SK-N-MC (cell line): ENCODE measurements around the gene METAP1.

Experiments
- DNase-seq: peaks from one replicate; pipeline ENCODE4 v3.0.0-alpha.2; 2011; ENCODE audit warnings: low read depth, low spot score
- H3K27ac ChIP-seq: fragments of 200-600 bp; sonication (generic); 2 replicates; pipeline ENCODE4 v1.5.1; 2016; ENCODE audit warnings: mixed run types
- H3K36me3 ChIP-seq: fragments of 200-600 bp; sonication (generic); 2 replicates; pipeline ENCODE4 v1.6.1; 2017; ENCODE audit warnings: antibody characterized with exemption, low read length, mixed read lengths; ENCODE audit not compliant: insufficient read depth
- H3K4me3 ChIP-seq: fragments of 200-600 bp; sonication (generic); 2 replicates; pipeline ENCODE4 v1.5.1; 2016
- H3K9ac ChIP-seq: fragments of 200-600 bp; sonication (generic); 2 replicates; pipeline ENCODE4 v1.8.0; 2017; ENCODE audit warnings: mixed run types, mixed read lengths; ENCODE audit not compliant: insufficient read length
- H3K9me3 ChIP-seq: fragments of 200-600 bp; sonication (generic); 2 replicates; pipeline ENCODE4 v1.6.1; 2017; ENCODE audit warnings: low read depth, mild to moderate bottlenecking, antibody characterized with exemption, low read length, moderate library complexity, mixed read lengths
- EZH2 ChIP-seq: fragments of 200-600 bp; sonication (generic); IDR thresholded peaks from one replicate; pipeline ENCODE4 v1.6.1; 2017; ENCODE audit warnings: antibody characterized with exemption
- FOXP2 ChIP-seq: optimal IDR thresholded peaks from 2 replicates; pipeline ENCODE3; 2011; ENCODE audit warnings: mild to moderate bottlenecking, moderate library complexity; ENCODE audit not compliant: insufficient read depth; ENCODE audit errors: extremely low read length, control extremely low read depth
- POLR2AphosphoS5 ChIP-seq: IDR thresholded peaks from 2 replicates; pipeline ENCODE4 v1.6.1; 2012; ENCODE audit warnings: mild to moderate bottlenecking, low read depth, low read length, borderline replicate concordance

The METAP1 gene

DNA sequence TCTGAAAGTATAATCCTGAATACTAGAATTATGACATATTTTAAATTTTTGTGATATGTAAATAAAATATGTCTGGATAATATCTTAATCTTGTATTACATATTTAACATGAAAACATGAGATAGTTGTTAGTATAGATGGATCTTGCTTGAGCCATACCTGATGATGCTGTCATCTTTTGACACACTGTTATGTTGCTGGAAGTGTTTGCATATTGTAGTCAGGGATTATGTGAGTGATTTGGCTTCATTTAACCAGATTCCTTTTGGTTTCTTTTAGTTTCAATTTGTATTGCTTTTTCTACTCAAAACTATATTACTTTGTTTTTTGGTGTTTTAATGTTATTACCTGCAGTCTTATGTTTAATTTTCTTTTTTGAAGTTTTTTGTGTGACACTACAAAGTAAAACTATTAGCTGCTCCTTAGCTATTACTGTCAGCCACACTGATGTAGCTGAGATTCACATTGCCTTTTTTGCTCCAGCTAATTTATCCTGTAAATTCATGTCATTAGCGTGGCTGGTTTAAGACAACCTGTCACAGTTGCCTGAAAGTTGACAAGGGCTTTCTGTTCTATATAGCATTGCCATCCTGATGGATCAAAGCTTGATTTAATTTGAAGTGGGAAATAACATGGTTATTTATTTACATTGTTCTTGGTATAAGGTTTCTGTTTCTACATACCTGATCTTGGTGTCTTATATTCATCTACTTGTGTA, 33.7 kb downstream of the METAP1 start:
- H3K27ac ChIP-seq: no peak overlapping the region; the same call in 1 of the 2 replicates
- TF ChIP-seq POLR2AphosphoS5 (no peak), FOXP2 (no peak), EZH2 (no peak)
- no peak for DNase-seq
- H3K36me3 ChIP-seq: peaks cover 53% of the 10 kb centered on the region
- no peaks in the 10 kb centered on the region; the same call in 1 of the 2 replicates for H3K9me3 ChIP-seq
- H3K4me3 ChIP-seq: no peak overlapping the region
- H3K9ac ChIP-seq: no peak overlapping the region

DNA sequence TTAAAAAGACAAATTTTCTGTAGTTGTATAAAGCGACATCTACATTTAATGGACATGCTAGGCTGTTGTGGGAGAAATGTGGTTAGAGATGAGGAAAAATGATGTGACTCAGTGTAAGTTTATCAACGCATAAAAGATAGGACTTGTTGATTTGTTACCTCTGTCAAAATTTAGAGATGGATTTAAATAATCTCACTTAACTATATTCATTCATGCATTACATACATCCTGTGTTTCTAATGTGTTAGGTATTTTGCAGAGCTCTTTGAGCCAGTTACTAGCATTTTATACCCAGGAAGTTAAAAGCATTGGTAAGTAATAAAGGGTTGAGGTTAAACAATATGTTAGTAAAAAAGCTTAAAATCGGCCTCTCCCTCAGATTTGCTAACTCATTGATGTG, 34.3 kb downstream of the METAP1 start:
- Histone ChIP-seq H3K9ac (no peak overlapping the region), H3K36me3 (peaks cover 57% of the 10 kb centered on the region), H3K27ac (no peak overlapping the region; the same call in 1 of the 2 replicates), H3K9me3 (no peaks in the 10 kb centered on the region; the same call in 1 of the 2 replicates), H3K4me3 (no peak overlapping the region)
- TF ChIP-seq EZH2 (no peak), FOXP2 (no peak), POLR2AphosphoS5 (no peak)
- DNase-seq: no peak

DNA sequence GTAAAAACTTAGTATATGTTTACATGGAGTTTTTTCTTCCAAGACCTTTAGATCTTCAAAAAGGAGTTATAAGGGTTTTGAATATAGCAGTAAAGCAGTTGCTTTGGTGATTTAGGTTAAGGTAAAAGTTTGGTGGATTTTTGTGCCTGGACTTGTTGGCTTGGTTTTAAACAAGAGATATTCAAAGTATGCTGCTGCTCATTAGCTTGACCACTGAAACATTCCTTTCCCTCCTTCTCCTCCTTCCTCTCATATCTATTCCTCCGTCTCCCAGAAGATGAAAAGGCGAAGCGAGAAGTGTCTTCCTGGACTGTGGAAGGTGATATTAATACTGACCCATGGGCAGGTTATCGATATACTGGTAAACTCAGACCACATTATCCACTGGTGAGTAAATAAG, 38.4 kb downstream of the METAP1 start:
- Histone ChIP-seq H3K27ac (no peak overlapping the region), H3K4me3 (no peak overlapping the region), H3K36me3 (peaks cover 83% of the 10 kb centered on the region), H3K9me3 (peaks cover 16% of the 10 kb centered on the region; the same call in 1 of the 2 replicates), H3K9ac (no peak overlapping the region)
- no peak for TF ChIP-seq FOXP2
- TF ChIP-seq POLR2AphosphoS5: no peak
- TF ChIP-seq EZH2: no peak
- no peak for DNase-seq

DNA sequence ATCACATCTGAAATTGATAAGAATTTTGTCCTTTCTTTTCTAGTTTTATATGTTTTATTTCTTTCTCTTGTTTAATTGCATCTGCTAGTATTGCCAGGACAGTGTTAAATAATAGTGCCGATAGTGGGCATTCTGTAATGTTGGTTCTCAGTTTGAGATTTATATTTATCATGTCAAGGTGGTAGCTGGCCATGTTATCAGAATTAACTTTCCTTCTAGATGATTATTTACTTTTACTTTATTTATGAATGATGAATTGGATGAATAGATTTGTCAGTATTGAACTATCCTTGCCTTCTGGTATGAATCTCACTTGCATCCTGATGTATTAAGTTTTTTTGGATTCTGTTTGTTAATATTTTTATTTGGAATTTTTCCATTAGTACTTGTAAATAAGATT, 42.7 kb downstream of the METAP1 start:
- Histone ChIP-seq H3K4me3 (no peak overlapping the region), H3K9me3 (peaks cover 16% of the 10 kb centered on the region; the same call in 1 of the 2 replicates), H3K27ac (no peak overlapping the region), H3K9ac (no peak overlapping the region), H3K36me3 (peaks cover 60% of the 10 kb centered on the region)
- no peak for TF ChIP-seq POLR2AphosphoS5
- no peak for TF ChIP-seq FOXP2
- TF ChIP-seq EZH2: no peak
- no peak for DNase-seq

DNA sequence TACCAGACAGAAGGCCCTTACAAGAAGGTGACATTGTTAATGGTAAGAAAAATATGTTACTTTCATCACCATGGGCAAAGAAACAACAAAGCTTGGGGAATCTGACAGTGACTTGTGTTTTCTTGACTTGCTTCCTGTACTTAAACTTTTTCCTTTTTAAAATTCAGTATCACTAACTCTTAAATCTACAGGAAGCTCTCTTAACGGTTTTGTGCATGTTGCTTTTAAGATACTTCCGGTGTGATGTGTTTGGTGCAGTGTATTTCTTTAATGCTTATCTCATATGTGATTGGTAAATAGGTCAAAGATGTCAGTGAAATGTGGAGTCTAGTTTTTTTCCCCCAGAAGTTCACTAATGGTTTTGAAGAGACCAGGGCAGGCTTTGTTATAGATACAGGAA, 47.8 kb downstream of the METAP1 start:
- H3K36me3 ChIP-seq: peaks cover 49% of the 10 kb centered on the region

DNA sequence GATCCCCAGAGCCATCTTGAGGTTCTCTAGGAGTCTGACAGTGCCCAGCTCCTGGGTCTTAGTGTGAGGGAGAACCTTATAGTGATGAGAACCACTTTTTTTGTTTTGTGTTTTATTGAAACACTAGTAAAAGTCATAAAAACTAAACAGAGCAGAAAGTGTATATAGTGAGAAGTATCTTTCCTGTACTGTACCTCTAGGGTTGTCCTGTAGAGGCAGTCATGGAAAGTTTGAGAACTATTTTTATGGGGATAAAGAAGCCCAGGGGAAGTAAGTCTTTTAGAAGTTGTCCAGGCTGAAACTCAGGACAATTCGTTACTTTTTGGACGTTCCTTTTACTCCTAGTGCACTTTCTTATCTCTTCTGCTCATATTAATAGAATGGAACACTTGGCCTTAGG, 52.2 kb downstream of the METAP1 start:
- Histone ChIP-seq H3K27ac (no peak overlapping the region), H3K9ac (no peak overlapping the region), H3K36me3 (peaks cover 71% of the 10 kb centered on the region), H3K4me3 (no peak overlapping the region), H3K9me3 (no peaks in the 10 kb centered on the region)
- no peak for TF ChIP-seq FOXP2
- TF ChIP-seq POLR2AphosphoS5: no peak
- TF ChIP-seq EZH2: no peak
- DNase-seq: no peak

More for the DNA sequence above, 47.8 kb downstream of the METAP1 start:
- DNase-seq: no peak
- Histone ChIP-seq H3K4me3 (no peak overlapping the region), H3K27ac (no peak overlapping the region), H3K9me3 (peaks cover 4% of the 10 kb centered on the region; the same call in 1 of the 2 replicates), H3K9ac (no peak overlapping the region)
- no peak for TF ChIP-seq POLR2AphosphoS5
- TF ChIP-seq FOXP2: no peak
- no peak for TF ChIP-seq EZH2

DNA sequence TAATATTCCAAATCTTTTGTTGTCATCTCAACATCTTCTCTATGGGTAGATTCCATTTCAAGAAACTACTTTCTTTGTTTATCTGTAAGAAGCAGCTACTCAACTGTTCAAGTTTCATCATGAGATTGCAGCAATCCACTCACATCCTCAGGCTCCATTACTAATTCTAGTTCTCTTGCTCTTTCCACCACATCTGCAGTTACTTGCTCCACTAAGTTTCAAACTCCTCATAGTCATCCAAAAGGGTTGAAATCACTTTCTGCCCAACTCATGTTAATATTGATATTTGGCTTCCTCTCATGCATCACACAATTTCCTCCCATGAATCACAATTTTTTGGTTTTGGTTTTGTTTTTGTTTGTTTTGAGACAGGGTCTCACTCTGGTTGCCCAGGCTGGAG, 57.4 kb downstream of the METAP1 start:
- no peaks in the 10 kb centered on the region for H3K9me3 ChIP-seq
- no peak overlapping the region for H3K4me3 ChIP-seq
- peaks cover 75% of the 10 kb centered on the region for H3K36me3 ChIP-seq

DNA sequence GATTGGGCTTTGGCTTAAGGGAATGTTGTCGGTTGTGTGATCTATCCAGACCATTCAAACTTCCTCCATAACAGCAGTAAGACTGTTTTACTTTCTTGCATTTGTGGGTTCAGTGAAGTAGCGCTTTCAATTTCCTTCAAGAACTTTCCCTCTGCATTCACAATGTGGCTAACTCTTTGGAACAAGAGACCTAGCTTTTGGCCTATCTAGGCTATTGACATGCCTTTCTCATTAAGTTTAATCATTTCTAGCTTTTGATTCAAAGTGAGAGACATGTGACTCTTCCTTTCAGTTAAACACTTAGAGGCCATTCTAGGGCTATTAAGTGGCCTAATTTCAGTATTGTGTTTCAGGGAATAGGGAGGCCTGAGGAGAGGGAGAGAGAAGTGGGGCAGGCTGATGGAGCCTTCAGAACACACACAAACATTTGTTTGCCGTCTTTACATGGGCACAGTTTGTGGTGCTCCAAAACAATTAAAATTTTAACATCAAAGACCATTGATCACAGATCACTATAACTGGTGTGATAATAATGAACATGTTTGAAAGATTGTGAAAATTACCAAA, 59.0 kb downstream of the METAP1 start:
- no peaks in the 10 kb centered on the region for H3K9me3 ChIP-seq
- H3K4me3 ChIP-seq: no peak overlapping the region
- no peak overlapping the region; the same call in 1 of the 2 replicates for H3K27ac ChIP-seq
- H3K36me3 ChIP-seq: peaks cover 75% of the 10 kb centered on the region
- TF ChIP-seq EZH2 (no peak), FOXP2 (no peak), POLR2AphosphoS5 (no peak)
- no peak overlapping the region for H3K9ac ChIP-seq
- no peak for DNase-seq

More for the DNA sequence above, 57.4 kb downstream of the METAP1 start:
- TF ChIP-seq POLR2AphosphoS5 (no peak), EZH2 (no peak), FOXP2 (no peak)
- DNase-seq: no peak
- Histone ChIP-seq H3K9ac (no peak overlapping the region), H3K27ac (no peak overlapping the region)

DNA sequence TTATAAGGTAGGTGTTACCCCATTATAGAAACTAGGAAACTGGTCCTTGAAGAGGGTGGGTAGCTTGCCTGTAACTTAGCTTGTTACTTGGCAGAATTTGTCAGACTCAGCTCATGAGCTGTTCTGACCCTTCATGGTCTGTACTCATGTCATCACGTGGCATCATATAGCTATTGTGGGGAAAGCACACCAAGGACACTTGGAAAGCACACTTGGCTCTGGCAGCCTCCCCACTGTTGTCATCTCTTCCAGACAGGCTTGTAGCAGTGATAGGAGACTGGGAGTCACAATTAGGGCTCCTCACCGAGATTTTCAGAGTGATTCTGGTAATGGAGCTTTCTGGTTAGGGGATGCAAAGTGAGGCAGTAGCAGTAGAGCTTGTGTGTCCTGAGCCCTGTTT, 62.7 kb downstream of the METAP1 start:
- no peak overlapping the region for H3K27ac ChIP-seq
- no peak overlapping the region for H3K9ac ChIP-seq
- no peak overlapping the region for H3K4me3 ChIP-seq
- H3K36me3 ChIP-seq: peaks cover 59% of the 10 kb centered on the region
- DNase-seq: no peak
- no peaks in the 10 kb centered on the region for H3K9me3 ChIP-seq
- TF ChIP-seq EZH2 (no peak), FOXP2 (no peak), POLR2AphosphoS5 (no peak)
